ENCODE results near the gene OSBPL7.

OSBPL7 gene

GRCh38 chr17:47810901-47811635 lies 10.5 kb downstream of the OSBPL7 start:
- TF ChIP-seq TAF1 (IDR thresholded peaks at IDR 0.05; ENCODE audit: borderline replicate concordance, low read depth, low read length) (no peak), POLR2AphosphoS5 (IDR thresholded peaks at IDR 0.05; ENCODE audit: low read depth, low read length) (no peak), POLR2A (IDR thresholded peaks at IDR 0.05; ENCODE audit: low read depth, low read length) (no peak)
- no peak for DNase-seq (ENCODE audit: insufficient read length)
- FAIRE-seq, result no peak

- FAIRE-seq, result no peak
- no peak for DNase-seq (ENCODE audit: insufficient read length)
- no peak for TF ChIP-seq POLR2AphosphoS5 (IDR thresholded peaks at IDR 0.05; ENCODE audit: low read depth, low read length)
- TF ChIP-seq TAF1 (IDR thresholded peaks at IDR 0.05; ENCODE audit: borderline replicate concordance, low read depth, low read length), result no peak
- TF ChIP-seq POLR2A (IDR thresholded peaks at IDR 0.05; ENCODE audit: low read depth, low read length), result no peak
Observed at GRCh38 chr17:47810200-47810821, 11.3 kb downstream of the OSBPL7 start.

- TF ChIP-seq POLR2A (IDR thresholded peaks at IDR 0.05; ENCODE audit: low read depth, low read length) (no peak), POLR2AphosphoS5 (IDR thresholded peaks at IDR 0.05; ENCODE audit: low read depth, low read length) (no peak), TAF1 (IDR thresholded peaks at IDR 0.05; ENCODE audit: borderline replicate concordance, low read depth, low read length) (no peak)
- FAIRE-seq (no peak), DNase-seq (ENCODE audit: insufficient read length) (no peak)
Observed at GRCh38 chr17:47808830-47809480, 12.6 kb downstream of the OSBPL7 start.

- no peak for FAIRE-seq
- no peak for TF ChIP-seq TAF1 (IDR thresholded peaks at IDR 0.05; ENCODE audit: borderline replicate concordance, low read depth, low read length)
- TF ChIP-seq POLR2AphosphoS5 (IDR thresholded peaks at IDR 0.05; ENCODE audit: low read depth, low read length), result no peak
- TF ChIP-seq POLR2A (IDR thresholded peaks at IDR 0.05; ENCODE audit: low read depth, low read length), result no peak
- no peak for DNase-seq (ENCODE audit: insufficient read length)
Observed at GRCh38 chr17:47808036-47808829, 13.4 kb downstream of the OSBPL7 start.

GRCh38 chr17:47807421-47807820 lies 14.2 kb downstream of the OSBPL7 start:
- FAIRE-seq, result no peak
- no peak for DNase-seq (ENCODE audit: insufficient read length)
- TF ChIP-seq TAF1 (IDR thresholded peaks at IDR 0.05; ENCODE audit: borderline replicate concordance, low read depth, low read length) (no peak), POLR2AphosphoS5 (IDR thresholded peaks at IDR 0.05; ENCODE audit: low read depth, low read length) (no peak)

GRCh38 chr17:47806913-47807255 lies 14.7 kb downstream of the OSBPL7 start:
- no peak for DNase-seq (ENCODE audit: insufficient read length)
- TF ChIP-seq TAF1 (IDR thresholded peaks at IDR 0.05; ENCODE audit: borderline replicate concordance, low read depth, low read length) (no peak), POLR2A (IDR thresholded peaks at IDR 0.05; ENCODE audit: low read depth, low read length) (no peak), POLR2AphosphoS5 (IDR thresholded peaks at IDR 0.05; ENCODE audit: low read depth, low read length) (no peak)
- FAIRE-seq, result no peak

- no peak for FAIRE-seq
- no peak for DNase-seq (ENCODE audit: insufficient read length)
Observed at GRCh38 chr17:47806026-47806912, 15.3 kb downstream of the OSBPL7 start.

GRCh38 chr17:47804461-47804860 lies 17.1 kb downstream of the OSBPL7 start:
- FAIRE-seq, result no peak
- DNase-seq (ENCODE audit: insufficient read length), result no peak
- TF ChIP-seq POLR2A (IDR thresholded peaks at IDR 0.05; ENCODE audit: low read depth, low read length) (no peak), POLR2AphosphoS5 (IDR thresholded peaks at IDR 0.05; ENCODE audit: low read depth, low read length) (no peak), TAF1 (IDR thresholded peaks at IDR 0.05; ENCODE audit: borderline replicate concordance, low read depth, low read length) (no peak)

More at GRCh38 chr17:47806026-47806912, 15.3 kb downstream of the OSBPL7 start:
- TF ChIP-seq POLR2AphosphoS5 (IDR thresholded peaks at IDR 0.05; ENCODE audit: low read depth, low read length), result no peak
- no peak for TF ChIP-seq TAF1 (IDR thresholded peaks at IDR 0.05; ENCODE audit: borderline replicate concordance, low read depth, low read length)
- no peak for TF ChIP-seq POLR2A (IDR thresholded peaks at IDR 0.05; ENCODE audit: low read depth, low read length)

- no peak for DNase-seq (ENCODE audit: insufficient read length)
- no peak for FAIRE-seq
- TF ChIP-seq TAF1 (IDR thresholded peaks at IDR 0.05; ENCODE audit: borderline replicate concordance, low read depth, low read length), result no peak
- no peak for TF ChIP-seq POLR2AphosphoS5 (IDR thresholded peaks at IDR 0.05; ENCODE audit: low read depth, low read length)
- TF ChIP-seq POLR2A (IDR thresholded peaks at IDR 0.05; ENCODE audit: low read depth, low read length), result no peak
Observed at GRCh38 chr17:47803751-47804150, 17.8 kb downstream of the OSBPL7 start.

- DNase-seq (ENCODE audit: insufficient read length), result no peak
- no peak for FAIRE-seq
- no peak for TF ChIP-seq POLR2A (IDR thresholded peaks at IDR 0.05; ENCODE audit: low read depth, low read length)
- TF ChIP-seq POLR2AphosphoS5 (IDR thresholded peaks at IDR 0.05; ENCODE audit: low read depth, low read length), result no peak
- TF ChIP-seq TAF1 (IDR thresholded peaks at IDR 0.05; ENCODE audit: borderline replicate concordance, low read depth, low read length), result no peak
Observed at GRCh38 chr17:47803201-47803600, 18.4 kb downstream of the OSBPL7 start.
